HUES64 (cell line): ENCODE measurements around the gene PLA2R1.

Source experiments
- H3K27ac ChIP-seq: 2 replicates; pipeline ENCODE4 v1.7.0; 2013; ENCODE audit warnings: low read depth, low read length, inconsistent platforms
- H3K27me3 ChIP-seq: 2 replicates; pipeline ENCODE4 v1.6.1; 2013; ENCODE audit warnings: mild to moderate bottlenecking, low read length; ENCODE audit not compliant: insufficient read depth
- H3K36me3 ChIP-seq: 2 replicates; pipeline ENCODE4 v1.6.1; 2013; ENCODE audit warnings: mild to moderate bottlenecking, low read length; ENCODE audit not compliant: insufficient read depth
- H3K4me1 ChIP-seq: 2 replicates; pipeline ENCODE4 v1.6.1; 2013; ENCODE audit warnings: mild to moderate bottlenecking, low read length, moderate library complexity; ENCODE audit not compliant: insufficient read depth
- H3K4me3 ChIP-seq: 2 replicates; pipeline ENCODE4 v1.5.1; 2013; ENCODE audit warnings: mild to moderate bottlenecking, low read length, moderate library complexity
- H3K9ac ChIP-seq: 2 replicates; pipeline ENCODE4 v1.6.1; 2013; ENCODE audit warnings: mild to moderate bottlenecking, low read depth, low read length
- H3K9me3 ChIP-seq: 2 replicates; pipeline ENCODE4 v1.6.1; 2013; ENCODE audit warnings: low read depth, low read length; ENCODE audit not compliant: insufficient read depth
- WGBS: fragments of 150-250, 120-280 bp; methylation state at CpG from one replicate; pipeline ENCODE4 v1.1.7; 2013; ENCODE audit warnings: missing lambda C conversion rate; 5-methylcytosine and 5-hydroxymethylcytosine counted together

The PLA2R1 gene

DNA sequence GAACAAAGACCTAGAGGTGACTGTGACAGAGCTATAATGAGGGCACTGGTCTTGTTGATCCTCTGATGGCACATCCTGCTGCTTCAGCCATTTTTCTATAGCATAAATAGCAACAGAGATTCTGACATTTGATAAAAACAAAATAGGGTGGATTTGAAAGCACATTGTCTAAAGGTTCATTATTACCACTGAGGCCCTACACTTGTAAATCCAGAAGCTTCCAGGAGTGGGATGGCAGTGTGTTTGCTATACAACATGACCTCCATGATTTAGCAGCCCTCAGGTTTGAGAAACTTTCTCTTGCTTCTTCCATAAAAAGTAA is 171.2 kb downstream of the PLA2R1 start:
- Histone ChIP-seq H3K9me3 (no peaks in the 10 kb centered on the region), H3K27me3 (no peaks in the 10 kb centered on the region; the same call in 1 of the 2 replicates), H3K36me3 (no peaks in the 10 kb centered on the region), H3K4me1 (peaks cover 3% of the 10 kb centered on the region), H3K4me3 (no peak overlapping the region), H3K27ac (no peak overlapping the region), H3K9ac (no peak overlapping the region)

DNA sequence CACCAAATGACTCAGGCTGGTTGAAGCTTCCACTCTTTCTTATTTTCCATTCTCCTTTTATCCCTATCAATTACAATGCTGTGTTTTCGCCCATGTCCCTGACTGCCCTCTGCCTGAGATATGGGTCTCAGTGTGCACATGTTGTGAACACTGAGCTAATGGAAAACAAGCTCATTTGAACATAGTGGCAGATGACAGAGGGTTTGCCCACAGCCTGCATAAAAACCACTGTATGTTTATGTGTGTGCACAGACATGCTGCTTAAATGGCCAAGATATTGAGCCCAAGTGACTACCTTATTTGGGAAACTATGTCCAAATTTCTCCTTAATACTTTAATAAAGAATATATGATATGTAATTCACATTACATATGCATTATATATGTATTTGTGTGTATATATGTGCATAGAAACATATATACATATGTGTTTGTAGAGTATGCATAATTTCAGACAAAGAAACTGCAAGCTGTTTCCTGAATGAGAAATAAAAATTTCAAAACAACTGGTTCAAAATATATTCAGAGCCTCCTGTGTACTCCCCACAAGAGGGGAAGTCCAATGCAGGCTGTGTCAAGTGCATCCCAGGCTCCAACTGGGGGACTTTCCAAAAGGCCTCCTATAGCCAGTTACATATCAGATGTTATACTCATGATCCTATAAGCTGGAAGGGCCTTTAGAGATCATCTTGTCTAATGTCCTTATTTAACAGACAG is 171.7 kb downstream of the PLA2R1 start:
- Histone ChIP-seq H3K27me3 (no peaks in the 10 kb centered on the region; the same call in 1 of the 2 replicates), H3K9me3 (no peaks in the 10 kb centered on the region), H3K4me3 (no peak overlapping the region), H3K27ac (no peak overlapping the region), H3K4me1 (peaks cover 3% of the 10 kb centered on the region), H3K36me3 (no peaks in the 10 kb centered on the region), H3K9ac (no peak overlapping the region)
- 86% methylated on average over 1 of the region's 1 CpG for whole genome bisulfite sequencing

DNA sequence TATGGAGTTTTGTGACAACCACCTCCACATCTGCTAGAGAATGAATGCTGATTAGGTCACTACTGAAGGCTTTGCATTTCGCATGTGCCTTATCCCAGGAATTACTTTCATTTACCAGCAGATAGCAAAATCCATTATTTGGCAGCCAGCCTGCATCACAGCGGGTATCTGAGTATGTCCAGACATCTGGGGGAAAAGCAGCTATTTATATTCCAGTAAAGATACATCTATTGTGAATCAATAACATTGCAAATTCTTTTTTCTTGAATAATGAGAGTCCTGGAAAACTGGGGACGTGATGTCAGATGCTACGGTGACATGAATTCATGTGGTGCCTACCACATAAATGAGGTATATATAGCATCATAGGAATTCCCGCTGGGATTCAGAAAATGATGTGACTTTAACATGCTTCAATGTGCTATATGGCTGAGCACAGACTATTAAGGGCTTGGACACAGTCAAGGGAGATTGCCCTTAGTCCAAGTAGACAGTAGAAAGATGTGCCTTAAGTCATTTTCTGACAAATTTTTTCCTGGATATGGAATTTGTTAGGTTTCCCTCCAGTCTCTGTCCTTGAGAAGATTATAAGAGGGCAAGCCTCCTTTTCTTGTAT is 180.2 kb downstream of the PLA2R1 start:
- WGBS = 97% methylated on average over 5 of the region's 5 CpGs

More for the DNA sequence above, 180.2 kb downstream of the PLA2R1 start:
- Histone ChIP-seq H3K36me3 (no peaks in the 10 kb centered on the region), H3K9me3 (no peaks in the 10 kb centered on the region), H3K27me3 (no peaks in the 10 kb centered on the region), H3K4me1 (no peaks in the 10 kb centered on the region), H3K4me3 (no peak overlapping the region), H3K9ac (no peak overlapping the region), H3K27ac (no peak overlapping the region)
